ENCODE results near the gene CHMP1A.
"Not testable (repeated sequence)": the region's sequence is repeated elsewhere in the genome, so short reads cannot be mapped to it uniquely, and the experiment has no call there.

DNA sequence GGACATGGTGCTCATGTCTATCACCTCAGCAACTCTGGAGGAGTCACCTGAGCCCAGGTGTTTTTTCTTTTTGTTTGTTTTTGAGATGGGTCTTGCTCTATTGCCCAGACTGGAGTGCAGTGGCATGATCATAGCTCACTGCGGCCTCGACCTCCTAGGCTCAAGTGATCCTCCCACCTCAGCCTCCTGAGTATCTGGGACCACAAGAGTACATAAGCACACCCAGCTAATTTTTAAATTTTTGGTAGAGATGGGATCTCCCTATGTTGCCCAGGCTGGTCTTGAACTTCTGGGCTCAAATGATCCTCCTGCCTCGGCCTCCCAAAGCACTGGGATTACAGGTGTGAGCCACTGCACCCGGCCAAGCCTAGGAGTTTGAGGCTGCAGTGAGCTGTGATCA lies 32.1 kb upstream of the CHMP1A start:
- TF ChIP-seq, protein P1, sequence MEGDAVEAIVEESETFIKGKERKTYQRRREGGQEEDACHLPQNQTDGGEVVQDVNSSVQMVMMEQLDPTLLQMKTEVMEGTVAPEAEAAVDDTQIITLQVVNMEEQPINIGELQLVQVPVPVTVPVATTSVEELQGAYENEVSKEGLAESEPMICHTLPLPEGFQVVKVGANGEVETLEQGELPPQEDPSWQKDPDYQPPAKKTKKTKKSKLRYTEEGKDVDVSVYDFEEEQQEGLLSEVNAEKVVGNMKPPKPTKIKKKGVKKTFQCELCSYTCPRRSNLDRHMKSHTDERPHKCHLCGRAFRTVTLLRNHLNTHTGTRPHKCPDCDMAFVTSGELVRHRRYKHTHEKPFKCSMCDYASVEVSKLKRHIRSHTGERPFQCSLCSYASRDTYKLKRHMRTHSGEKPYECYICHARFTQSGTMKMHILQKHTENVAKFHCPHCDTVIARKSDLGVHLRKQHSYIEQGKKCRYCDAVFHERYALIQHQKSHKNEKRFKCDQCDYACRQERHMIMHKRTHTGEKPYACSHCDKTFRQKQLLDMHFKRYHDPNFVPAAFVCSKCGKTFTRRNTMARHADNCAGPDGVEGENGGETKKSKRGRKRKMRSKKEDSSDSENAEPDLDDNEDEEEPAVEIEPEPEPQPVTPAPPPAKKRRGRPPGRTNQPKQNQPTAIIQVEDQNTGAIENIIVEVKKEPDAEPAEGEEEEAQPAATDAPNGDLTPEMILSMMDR (IDR thresholded peaks at IDR 0.05): not testable (repeated sequence)
- not testable (repeated sequence) for TF ChIP-seq POLR2A, EP300 (IDR thresholded peaks at IDR 0.05)
